GM23248 (cell line): ENCODE data around the gene BTBD18. TPM values are rescaled to one million over a fixed set of nuclear protein-coding genes. Genes with fewer than 3 reads are reported as not detected.

ENCODE experiments used
- DNase-seq: peaks from one replicate; pipeline ENCODE4 v3.0.0-alpha.2; 2015
- H2AFZ ChIP-seq: fragments of 200-600 bp; sonication (generic); 2 replicates; pipeline ENCODE4 v1.6.1; 2016; ENCODE audit warnings: antibody characterized with exemption
- H3F3A ChIP-seq: fragments of 200-600 bp; sonication (generic); 2 replicates; pipeline ENCODE4 v1.6.1; 2016; ENCODE audit warnings: mild to moderate bottlenecking, antibody characterized with exemption, mixed run types; ENCODE audit not compliant: insufficient read depth
- H3K27ac ChIP-seq: fragments of 200-600 bp; sonication (generic); 2 replicates; pipeline ENCODE4 v1.5.1; 2016; ENCODE audit warnings: mild to moderate bottlenecking
- H3K27me3 ChIP-seq: fragments of 200-600 bp; sonication (generic); replicated peaks from 2 replicates; pipeline ENCODE4 v1.6.1; 2016; ENCODE audit warnings: mild to moderate bottlenecking; ENCODE audit not compliant: insufficient read depth
- H3K36me3 ChIP-seq: fragments of 200-600 bp; sonication (generic); 2 replicates; pipeline ENCODE4 v1.6.1; 2016; ENCODE audit warnings: low read depth, mild to moderate bottlenecking
- H3K4me1 ChIP-seq: fragments of 200-600 bp; sonication (generic); 2 replicates; pipeline ENCODE4 v1.6.1; 2016; ENCODE audit warnings: mild to moderate bottlenecking; ENCODE audit not compliant: insufficient read depth
- H3K4me2 ChIP-seq: fragments of 200-600 bp; sonication (generic); one replicate; pipeline ENCODE4 v1.6.1; 2016; ENCODE audit warnings: mild to moderate bottlenecking; ENCODE audit not compliant: unreplicated experiment
- H3K4me3 ChIP-seq: fragments of 200-600 bp; sonication (generic); 2 replicates; pipeline ENCODE4 v1.5.1; 2016; ENCODE audit warnings: mild to moderate bottlenecking
- H3K79me2 ChIP-seq: fragments of 200-600 bp; sonication (generic); 2 replicates; pipeline ENCODE4 v1.6.1; 2016; ENCODE audit warnings: mild to moderate bottlenecking; ENCODE audit not compliant: insufficient read depth
- H3K9ac ChIP-seq: fragments of 200-600 bp; sonication (generic); 2 replicates; pipeline ENCODE4 v1.6.1; 2016; ENCODE audit warnings: mild to moderate bottlenecking
- H3K9me2 ChIP-seq: fragments of 200-600 bp; sonication (generic); 2 replicates; pipeline ENCODE4 v1.6.1; 2016; ENCODE audit warnings: mixed run types, mild to moderate bottlenecking, moderate library complexity; ENCODE audit not compliant: insufficient read depth
- H3K9me3 ChIP-seq: fragments of 200-600 bp; sonication (generic); one replicate; pipeline ENCODE4 v1.6.1; 2017; ENCODE audit warnings: low read depth
- H4K20me1 ChIP-seq: fragments of 200-600 bp; sonication (generic); 2 replicates; pipeline ENCODE4 v1.6.0; 2016; ENCODE audit not compliant: insufficient read depth
- EZH2 ChIP-seq: fragments of 200-600 bp; sonication (generic); IDR thresholded peaks from 2 replicates; pipeline ENCODE4 v1.6.1; 2018; ENCODE audit warnings: antibody characterized with exemption, mild to moderate bottlenecking; ENCODE audit not compliant: insufficient read depth, poor library complexity, severe bottlenecking
- EZH2phosphoT487 ChIP-seq: fragments of 200-600 bp; sonication (generic); IDR thresholded peaks from 2 replicates; pipeline ENCODE4 v1.6.1; 2018; ENCODE audit warnings: antibody characterized with exemption, moderate library complexity, mild to moderate bottlenecking, low read depth; ENCODE audit not compliant: insufficient read depth
- WGBS, 2 experiments: methylation state at CpG; one replicate each; pipeline ENCODE4 v1.1.6; 2015 to 2017; ENCODE audit warnings: low lambda C conversion rate in 2 of 2, low coverage in 1 of 2; ENCODE audit errors: missing lambda C conversion rate in 2 of 2; 5-methylcytosine and 5-hydroxymethylcytosine counted together
- in situ Hi-C: fragments of 300-500 bp; cut with MboI; formaldehyde crosslinking; loops from 2 replicates; pipeline ENCODE4 v1.15.0; 2020
- polyA plus RNA-seq: library from polyadenylated mRNA; unstranded; fragments of >200 nt; fragmentation: Nextera tagmentation; extraction: Ambion mirVana; gene quantifications from 2 replicates; pipeline ENCODE4 v1.2.1, GENCODE V29; 2016
- total RNA-seq: library from RNA; depleted of rRNA; stranded (reverse); fragments of >200 nt; shearing (Covaris generic); gene quantifications from 2 replicates; pipeline ENCODE4 v1.2.3, GENCODE V29; 2014

The BTBD18 gene
- total and polyA plus RNA-seq, 2 experiments from 2014 or later = not detected

- in situ Hi-C loops = no loop called here
- H3K79me2 ChIP-seq = peaks cover 67% of the 10 kb centered on the region
- H3F3A ChIP-seq = peaks cover 32% of the 10 kb centered on the region
- H3K4me2 ChIP-seq = peak overlapping the region; percentile 99
- peaks cover 12% of the 10 kb centered on the region; the same call in 1 of the 2 replicates for H4K20me1 ChIP-seq
- H3K9me3 ChIP-seq = no peaks in the 10 kb centered on the region
- peak overlapping the region; percentile 86 for H3K27ac ChIP-seq
- no peaks in the 10 kb centered on the region for H3K36me3 ChIP-seq
- H3K27me3 ChIP-seq = no peaks in the 10 kb centered on the region
- peak overlapping the region; percentile 93 for H3K4me3 ChIP-seq
- peak overlapping the region; percentile 93 for H3K9ac ChIP-seq
- WGBS, 2 experiments = 1 to 2% methylated on average over 9 of the region's 9 CpGs
- no peaks in the 10 kb centered on the region for H3K9me2 ChIP-seq
- peaks cover 22% of the 10 kb centered on the region for H3K4me1 ChIP-seq
- peak; percentile 44 for DNase-seq
- no peak for TF ChIP-seq EZH2phosphoT487
- peak overlapping the region; percentile 77 for H2AFZ ChIP-seq
Observed at GRCh38 chr11:57762235-57762861, 10.7 kb upstream of the BTBD18 start.

- Histone ChIP-seq H3K79me2 (peaks cover 59% of the 10 kb centered on the region), H3K9me3 (no peaks in the 10 kb centered on the region), H3K9ac (peak within 1 kb of the TSS; percentile 93), H3K27me3 (no peaks in the 10 kb centered on the region), H3K4me2 (peak within 1 kb of the TSS; percentile 99), H3K4me1 (peaks cover 21% of the 10 kb centered on the region), H4K20me1 (peaks cover 12% of the 10 kb centered on the region; the same call in 1 of the 2 replicates), H3K9me2 (no peaks in the 10 kb centered on the region), H3K4me3 (peak within 1 kb of the TSS; percentile 93), H3K27ac (peak within 1 kb of the TSS; percentile 86), H3F3A (peaks cover 32% of the 10 kb centered on the region), H3K36me3 (no peaks in the 10 kb centered on the region), H2AFZ (peak within 1 kb of the TSS; percentile 94)
- DNase-seq = peak; percentile 98
- no peak for TF ChIP-seq EZH2
- no peak for TF ChIP-seq EZH2phosphoT487
- WGBS, 2 experiments = 1% methylated on average over 13 of the region's 13 CpGs
- in situ Hi-C loops = no loop called here
Observed at GRCh38 chr11:57761301-57762234, 9.9 kb upstream of the BTBD18 start, which contains the start of gene CTNND1. TSS of gene CTNND1 (plus strand) at chr11:57761802. CDS start at chr11:57791479, 29,677 bp downstream.

- TF ChIP-seq EZH2 = no peak
- no peak for TF ChIP-seq EZH2phosphoT487
- no peaks in the 10 kb centered on the region for H3K4me1 ChIP-seq
- H2AFZ ChIP-seq = no peak overlapping the region
- peaks cover 25% of the 10 kb centered on the region for H3K79me2 ChIP-seq
- DNase-seq = no peak
- no peak overlapping the region for H3K27ac ChIP-seq
- no peaks in the 10 kb centered on the region for H3K36me3 ChIP-seq
- WGBS, 2 experiments = 94 to 95% methylated on average over 3 of the region's 3 CpGs
- H3K9ac ChIP-seq = no peak overlapping the region
- no peak overlapping the region for H3K4me3 ChIP-seq
- H4K20me1 ChIP-seq = no peaks in the 10 kb centered on the region
- in situ Hi-C loops = loop anchor here (10.0 kb wide), 1 partner anchor 47 kb away; no protein-coding TSS in a partner anchor
- H3K27me3 ChIP-seq = no peaks in the 10 kb centered on the region
- H3K9me2 ChIP-seq = no peaks in the 10 kb centered on the region
- H3K9me3 ChIP-seq = no peaks in the 10 kb centered on the region
- peaks cover 15% of the 10 kb centered on the region for H3F3A ChIP-seq
- no peak overlapping the region for H3K4me2 ChIP-seq
Observed at GRCh38 chr11:57758174-57758573, 6.6 kb upstream of the BTBD18 start.

GRCh38 chr11:57752954-57753353, 1.3 kb upstream of the BTBD18 start:
- Histone ChIP-seq H3F3A (peaks cover 12% of the 10 kb centered on the region), H3K4me3 (no peak overlapping the region), H4K20me1 (no peaks in the 10 kb centered on the region), H3K4me1 (no peaks in the 10 kb centered on the region), H3K79me2 (no peaks in the 10 kb centered on the region), H3K9ac (no peak overlapping the region), H3K9me3 (no peaks in the 10 kb centered on the region), H3K4me2 (no peak overlapping the region), H3K27me3 (no peaks in the 10 kb centered on the region), H3K27ac (no peak overlapping the region), H3K36me3 (no peaks in the 10 kb centered on the region), H3K9me2 (no peaks in the 10 kb centered on the region), H2AFZ (no peak overlapping the region)
- in situ Hi-C loops = loop anchor here (10.0 kb wide), 1 partner anchor 52 kb away; no protein-coding TSS in a partner anchor
- no peak for TF ChIP-seq EZH2
- TF ChIP-seq EZH2phosphoT487 = no peak
- 96 to 99% methylated on average over 10 to 30 of the region's 30 CpGs for WGBS, 2 experiments
- DNase-seq = no peak
